Hepatocyte (in vitro differentiated cells): ENCODE measurements around the gene MYMX.

Experiments
- EZH2 ChIP-seq: fragments of 200-600 bp; sonication (generic); IDR thresholded peaks from 2 replicates; pipeline ENCODE4 v1.6.1; 2016; ENCODE audit warnings: antibody characterized with exemption, mild to moderate bottlenecking, borderline replicate concordance
- EZH2phosphoT487 ChIP-seq: fragments of 200-600 bp; sonication (generic); IDR thresholded peaks from one replicate; pipeline ENCODE4 v1.6.1; 2018; ENCODE audit warnings: antibody characterized with exemption, mild to moderate bottlenecking, low read depth, moderate library complexity; ENCODE audit not compliant: unreplicated experiment, severe bottlenecking
- TF ChIP-seq, protein P1 (sequence below): fragments of 200-600 bp; sonication (generic); IDR thresholded peaks from 2 replicates; pipeline ENCODE4 v1.5.1; 2016; ENCODE audit warnings: antibody characterized with exemption, mild to moderate bottlenecking; ENCODE audit not compliant: poor library complexity

DNA sequence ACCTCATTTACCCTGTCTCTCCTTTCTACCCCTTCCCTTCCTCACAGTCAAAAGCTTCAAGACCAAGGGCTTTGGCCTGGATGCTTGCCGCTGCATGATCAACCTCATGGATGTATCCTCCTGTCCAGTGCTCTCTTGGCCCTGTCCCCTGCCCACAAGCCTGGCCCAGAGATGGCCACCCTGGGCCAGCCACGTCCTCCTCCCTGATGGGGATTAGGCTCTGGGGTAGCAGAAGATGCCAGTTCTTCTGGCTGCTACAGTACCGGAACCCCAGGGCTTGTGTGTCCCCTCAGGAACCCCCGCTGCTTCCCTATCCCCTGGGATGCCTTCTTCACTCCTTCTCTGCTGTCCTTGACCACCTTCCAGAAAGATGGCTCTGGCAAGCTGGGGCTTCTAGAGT, 35.8 kb upstream of the MYMX start:
- TF ChIP-seq, protein P1, sequence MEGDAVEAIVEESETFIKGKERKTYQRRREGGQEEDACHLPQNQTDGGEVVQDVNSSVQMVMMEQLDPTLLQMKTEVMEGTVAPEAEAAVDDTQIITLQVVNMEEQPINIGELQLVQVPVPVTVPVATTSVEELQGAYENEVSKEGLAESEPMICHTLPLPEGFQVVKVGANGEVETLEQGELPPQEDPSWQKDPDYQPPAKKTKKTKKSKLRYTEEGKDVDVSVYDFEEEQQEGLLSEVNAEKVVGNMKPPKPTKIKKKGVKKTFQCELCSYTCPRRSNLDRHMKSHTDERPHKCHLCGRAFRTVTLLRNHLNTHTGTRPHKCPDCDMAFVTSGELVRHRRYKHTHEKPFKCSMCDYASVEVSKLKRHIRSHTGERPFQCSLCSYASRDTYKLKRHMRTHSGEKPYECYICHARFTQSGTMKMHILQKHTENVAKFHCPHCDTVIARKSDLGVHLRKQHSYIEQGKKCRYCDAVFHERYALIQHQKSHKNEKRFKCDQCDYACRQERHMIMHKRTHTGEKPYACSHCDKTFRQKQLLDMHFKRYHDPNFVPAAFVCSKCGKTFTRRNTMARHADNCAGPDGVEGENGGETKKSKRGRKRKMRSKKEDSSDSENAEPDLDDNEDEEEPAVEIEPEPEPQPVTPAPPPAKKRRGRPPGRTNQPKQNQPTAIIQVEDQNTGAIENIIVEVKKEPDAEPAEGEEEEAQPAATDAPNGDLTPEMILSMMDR = no peak
- TF ChIP-seq EZH2phosphoT487 (no peak), EZH2 (no peak)
